ENCODE data around the gene MYOZ3.

Gene MYOZ3

GRCh38 chr5:150659360-150660107 lies 1.5 kb upstream of the MYOZ3 start:
- Histone ChIP-seq H3K9me3 (ENCODE audit: insufficient read depth, low read length, severe bottlenecking) (no peaks in the 10 kb centered on the region), H3K4me1 (ENCODE audit: insufficient read depth, low read length) (peaks cover 24% of the 10 kb centered on the region), H3K27ac (ENCODE audit: low read length) (no peak overlapping the region), H3K4me2 (ENCODE audit: insufficient read depth, low read length) (no peak overlapping the region), H3K9ac (ENCODE audit: low read depth, low read length) (no peak overlapping the region), H3K27me3 (ENCODE audit: insufficient read depth, low read length, poor library complexity) (peaks cover 17% of the 10 kb centered on the region), H3K79me2 (ENCODE audit: insufficient read depth, low read length) (no peaks in the 10 kb centered on the region), H2AFZ (ENCODE audit: low read depth, low read length) (no peak overlapping the region), H4K20me1 (ENCODE audit: insufficient read depth, low read length) (no peaks in the 10 kb centered on the region), H3K36me3 (ENCODE audit: insufficient read depth, low read length) (no peaks in the 10 kb centered on the region), H3K4me3 (ENCODE audit: low read depth in 1 of 2, low read length in 2 of 2) (no peak overlapping the region)
- TF ChIP-seq EZH2 (IDR thresholded peaks at IDR 0.05; ENCODE audit: borderline replicate concordance, low read depth, low read length, severe bottlenecking) (no peak), CTCF (IDR thresholded peaks at IDR 0.05; ENCODE audit: borderline replicate concordance, extremely low read depth, low read length, poor library complexity, severe bottlenecking) (no peak)
- ATAC-seq (ENCODE audit: insufficient read depth, low read depth) (no peak), DNase-seq (no peak)

GRCh38 chr5:150660108-150660831 lies 781 bp upstream of the MYOZ3 start:
- DNase-seq (no peak), ATAC-seq (ENCODE audit: insufficient read depth, low read depth) (no peak)
- no peaks in the 10 kb centered on the region for H3K36me3 ChIP-seq (ENCODE audit: insufficient read depth, low read length)
- no peak for TF ChIP-seq EZH2 (IDR thresholded peaks at IDR 0.05; ENCODE audit: borderline replicate concordance, low read depth, low read length, severe bottlenecking)
- TF ChIP-seq CTCF (IDR thresholded peaks at IDR 0.05; ENCODE audit: borderline replicate concordance, extremely low read depth, low read length, poor library complexity, severe bottlenecking) = no peak
- no peak overlapping the region for H3K4me3 ChIP-seq (ENCODE audit: low read depth in 1 of 2, low read length in 2 of 2)
- no peak overlapping the region for H3K9ac ChIP-seq (ENCODE audit: low read depth, low read length)
- no peak overlapping the region for H3K4me2 ChIP-seq (ENCODE audit: insufficient read depth, low read length)
- no peaks in the 10 kb centered on the region for H4K20me1 ChIP-seq (ENCODE audit: insufficient read depth, low read length)
- no peak overlapping the region for H2AFZ ChIP-seq (ENCODE audit: low read depth, low read length)
- no peaks in the 10 kb centered on the region for H3K79me2 ChIP-seq (ENCODE audit: insufficient read depth, low read length)
- no peaks in the 10 kb centered on the region for H3K9me3 ChIP-seq (ENCODE audit: insufficient read depth, low read length, severe bottlenecking)
- H3K4me1 ChIP-seq (ENCODE audit: insufficient read depth, low read length) = peaks cover 22% of the 10 kb centered on the region
- no peak overlapping the region for H3K27ac ChIP-seq (ENCODE audit: low read length)
- H3K27me3 ChIP-seq (ENCODE audit: insufficient read depth, low read length, poor library complexity) = peaks cover 17% of the 10 kb centered on the region

GRCh38 chr5:150661821-150662596 lies 958 bp downstream of the MYOZ3 start:
- ATAC-seq (ENCODE audit: insufficient read depth, low read depth) (no peak), DNase-seq (no peak)
- Histone ChIP-seq H3K36me3 (ENCODE audit: insufficient read depth, low read length) (no peaks in the 10 kb centered on the region), H4K20me1 (ENCODE audit: insufficient read depth, low read length) (no peaks in the 10 kb centered on the region), H3K9ac (ENCODE audit: low read depth, low read length) (no peak overlapping the region), H3K4me3 (ENCODE audit: low read depth in 1 of 2, low read length in 2 of 2) (no peak overlapping the region), H3K27me3 (ENCODE audit: insufficient read depth, low read length, poor library complexity) (peaks cover 17% of the 10 kb centered on the region), H3K27ac (ENCODE audit: low read length) (no peak overlapping the region), H3K4me1 (ENCODE audit: insufficient read depth, low read length) (peaks cover 7% of the 10 kb centered on the region), H3K79me2 (ENCODE audit: insufficient read depth, low read length) (no peaks in the 10 kb centered on the region), H3K4me2 (ENCODE audit: insufficient read depth, low read length) (no peak overlapping the region), H2AFZ (ENCODE audit: low read depth, low read length) (no peak overlapping the region), H3K9me3 (ENCODE audit: insufficient read depth, low read length, severe bottlenecking) (no peaks in the 10 kb centered on the region)
- TF ChIP-seq CTCF (IDR thresholded peaks at IDR 0.05; ENCODE audit: borderline replicate concordance, extremely low read depth, low read length, poor library complexity, severe bottlenecking) (no peak), EZH2 (IDR thresholded peaks at IDR 0.05; ENCODE audit: borderline replicate concordance, low read depth, low read length, severe bottlenecking) (no peak)

All from DND-41 (cell line).